GM18909 (cell line): ENCODE results near the gene STK38.
"Not testable (repeated sequence)": the region's sequence is repeated elsewhere in the genome, so short reads cannot be mapped to it uniquely, and the experiment has no call there.

Experiments used
- ATAC-seq: cut with Tn5 transposase; IDR thresholded peaks from one replicate; pipeline ENCODE4 v1.9.1; 2021; ENCODE audit warnings: mild to moderate bottlenecking; ENCODE audit not compliant: unreplicated experiment, poor library complexity

Gene STK38

GRCh38 chr6:36492621-36493020, 54.7 kb downstream of the STK38 start:
- ATAC-seq, result no peak

- no peak for ATAC-seq
These were observed 55.2 kb downstream of the STK38 start for GRCh38 chr6:36492092-36492491.

GRCh38 chr6:36491378-36491965, 55.8 kb downstream of the STK38 start:
- ATAC-seq, result no peak

- ATAC-seq, result no peak
These were observed 57.9 kb downstream of the STK38 start for GRCh38 chr6:36489426-36489825.

- ATAC-seq, result no peak
These were observed 59.1 kb downstream of the STK38 start for GRCh38 chr6:36488221-36488620.

GRCh38 chr6:36487698-36488097, 59.6 kb downstream of the STK38 start:
- ATAC-seq, result no peak

- no peak for ATAC-seq
These were observed 62.5 kb downstream of the STK38 start for GRCh38 chr6:36484736-36485135.

- ATAC-seq, result not testable (repeated sequence)
These were observed 64.0 kb downstream of the STK38 start for GRCh38 chr6:36483326-36483725.

GRCh38 chr6:36479256-36479655, 68.0 kb downstream of the STK38 start:
- ATAC-seq, result no peak

- no peak for ATAC-seq
These were observed 69.2 kb downstream of the STK38 start for GRCh38 chr6:36478051-36478526.

GRCh38 chr6:36469946-36470345, 77.3 kb downstream of the STK38 start:
- no peak for ATAC-seq

- no peak for ATAC-seq
These were observed 78.1 kb downstream of the STK38 start for GRCh38 chr6:36469148-36469661.

GRCh38 chr6:36467625-36468024, 79.7 kb downstream of the STK38 start:
- ATAC-seq, result no peak

- ATAC-seq, result no peak
These were observed 83.0 kb downstream of the STK38 start for GRCh38 chr6:36464233-36464632.

GRCh38 chr6:36463676-36464075, 83.6 kb downstream of the STK38 start:
- no peak for ATAC-seq

GRCh38 chr6:36461646-36462045, 85.6 kb downstream of the STK38 start:
- no peak for ATAC-seq

GRCh38 chr6:36460916-36461315, 86.4 kb downstream of the STK38 start:
- no peak for ATAC-seq

- ATAC-seq, result no peak
These were observed 87.8 kb downstream of the STK38 start for GRCh38 chr6:36459501-36459900.

GRCh38 chr6:36455486-36456027, 91.7 kb downstream of the STK38 start:
- no peak for ATAC-seq

- not testable (repeated sequence) for ATAC-seq
These were observed 94.4 kb downstream of the STK38 start for GRCh38 chr6:36452897-36453296.

- ATAC-seq, result not testable (repeated sequence)
These were observed 98.1 kb downstream of the STK38 start for GRCh38 chr6:36449173-36449572.

- no peak for ATAC-seq
These were observed 101.7 kb downstream of the STK38 start for GRCh38 chr6:36445621-36446020.
